HS-27A (cell line): ENCODE results near the gene OR6M1.

Experiments used
- DNase-seq: peaks from one replicate; pipeline ENCODE4 v3.0.0-alpha.2; 2012; ENCODE audit warnings: low read depth, missing footprints

The OR6M1 gene, protein sequence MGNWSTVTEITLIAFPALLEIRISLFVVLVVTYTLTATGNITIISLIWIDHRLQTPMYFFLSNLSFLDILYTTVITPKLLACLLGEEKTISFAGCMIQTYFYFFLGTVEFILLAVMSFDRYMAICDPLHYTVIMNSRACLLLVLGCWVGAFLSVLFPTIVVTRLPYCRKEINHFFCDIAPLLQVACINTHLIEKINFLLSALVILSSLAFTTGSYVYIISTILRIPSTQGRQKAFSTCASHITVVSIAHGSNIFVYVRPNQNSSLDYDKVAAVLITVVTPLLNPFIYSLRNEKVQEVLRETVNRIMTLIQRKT

DNA sequence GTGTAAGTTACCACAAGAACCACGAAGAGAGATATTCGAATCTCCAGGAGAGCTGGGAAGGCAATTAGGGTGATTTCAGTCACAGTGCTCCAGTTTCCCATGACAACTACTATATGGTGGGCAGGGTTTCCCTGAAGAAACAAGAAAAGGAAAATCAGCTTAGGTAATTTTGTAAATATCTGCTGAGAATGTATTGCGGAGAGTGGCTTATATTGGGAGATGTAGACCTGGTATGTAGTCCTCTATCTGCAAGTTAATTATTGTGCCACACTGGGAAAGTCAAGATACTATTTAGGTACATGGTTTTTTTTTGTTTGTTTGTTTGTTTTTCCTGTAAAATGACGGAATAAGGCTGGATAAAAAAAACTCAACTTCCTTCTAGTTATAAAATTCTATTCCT lies at the start of gene OR6M1:
Gene OR6M1 (minus strand): TSS at position 101 of the 400 bp plus-strand sequence. CDS start 0 bp downstream, at position 101.
- DNase-seq = no peak

DNA sequence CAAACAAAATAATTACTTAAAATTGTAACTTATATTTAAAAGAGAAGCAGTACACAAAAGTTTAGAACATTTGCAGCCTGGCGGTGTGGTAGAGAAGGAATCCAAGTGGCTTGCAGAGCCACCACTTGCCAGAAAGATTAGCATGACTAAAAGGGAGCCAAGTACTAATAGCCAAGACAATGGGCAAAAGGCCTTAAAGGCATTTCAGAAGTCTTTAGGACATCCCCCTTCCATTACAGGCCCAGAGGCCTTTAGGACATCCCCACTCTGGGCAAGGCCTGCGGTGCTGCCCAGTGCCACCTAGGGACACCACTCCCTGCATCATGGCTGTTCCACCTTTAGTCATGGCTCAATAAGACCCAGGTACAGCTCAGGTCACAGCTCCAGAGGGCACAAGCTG lies 46.9 kb upstream of the OR6M1 start:
- DNase-seq = no peak

DNA sequence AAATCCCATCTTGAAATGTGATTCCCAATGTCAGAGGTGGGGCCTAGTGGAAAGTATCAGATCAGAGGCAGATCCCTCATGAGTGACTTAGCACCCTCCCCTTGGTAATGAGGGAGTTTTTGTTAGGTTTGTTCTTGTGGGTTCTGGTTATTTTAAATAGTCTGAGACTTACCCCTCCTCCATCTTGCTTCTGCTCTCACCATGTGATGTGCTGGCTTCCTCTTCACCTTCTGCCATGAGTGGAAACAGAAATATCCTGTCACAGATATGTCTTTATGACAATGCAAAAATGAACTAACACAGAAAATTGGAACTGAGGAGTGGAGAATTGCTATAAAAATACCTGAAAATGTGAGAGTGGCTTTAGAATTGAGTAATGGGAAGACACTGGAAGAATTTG lies 46.2 kb upstream of the OR6M1 start:
- no peak for DNase-seq

DNA sequence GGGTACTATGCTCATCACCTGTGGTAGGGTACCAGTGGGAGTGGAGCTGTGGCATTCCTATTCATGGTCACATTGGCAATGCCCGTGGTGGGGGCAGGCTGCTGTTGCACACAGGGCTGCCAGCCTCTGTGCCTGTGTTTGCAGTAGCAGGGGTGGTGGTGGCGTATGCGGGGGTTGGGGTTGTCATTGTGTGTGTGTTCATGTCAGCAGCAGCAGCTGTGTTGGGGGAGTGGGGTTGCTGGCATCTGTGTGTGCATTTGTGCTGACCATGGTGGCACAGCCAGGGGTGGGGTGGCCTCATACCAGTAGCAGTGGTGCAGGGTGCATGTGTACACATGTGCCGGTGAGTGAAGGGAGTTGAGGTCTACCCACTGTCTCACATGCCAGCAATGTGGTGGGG lies 45.0 kb upstream of the OR6M1 start:
- DNase-seq = no peak

DNA sequence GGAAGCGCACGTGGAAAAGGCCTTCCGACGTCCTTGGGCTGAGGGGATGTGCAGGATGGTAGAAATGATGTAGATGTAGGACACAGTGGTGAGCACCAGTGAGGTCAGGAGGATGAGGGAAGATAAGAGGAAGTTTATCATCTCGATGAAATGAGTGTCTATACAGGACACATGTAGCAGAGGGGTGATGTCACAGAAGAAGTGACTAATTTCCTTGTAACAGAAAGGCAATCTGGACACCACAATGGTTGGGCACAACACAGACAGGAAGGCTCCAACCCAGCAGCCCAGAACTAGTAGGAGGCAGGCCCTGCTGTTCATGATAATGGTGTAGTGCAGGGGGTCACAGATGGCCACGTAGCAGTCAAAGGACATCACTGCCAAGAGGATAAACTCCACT lies 35.0 kb upstream of the OR6M1 start:
- DNase-seq = no peak

DNA sequence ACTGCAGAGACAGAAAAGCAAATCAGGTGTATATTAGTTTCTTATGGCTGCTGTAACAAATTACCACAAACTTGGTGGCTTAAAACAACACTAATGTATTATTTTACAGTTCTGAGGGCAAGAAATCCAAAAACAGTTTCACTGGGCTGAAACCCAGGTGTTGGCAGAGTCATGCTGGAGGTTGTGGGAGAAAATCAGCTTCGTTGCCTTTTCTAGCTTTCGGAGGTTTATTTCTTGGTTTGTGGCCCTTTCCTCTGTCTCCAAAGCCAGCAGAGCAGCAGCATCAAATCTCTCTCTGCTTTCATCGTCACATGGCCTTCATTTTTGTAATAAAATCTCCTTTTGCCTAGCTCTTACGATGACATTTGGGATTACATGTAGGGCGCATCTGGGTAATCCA lies 33.0 kb upstream of the OR6M1 start:
- DNase-seq = no peak

DNA sequence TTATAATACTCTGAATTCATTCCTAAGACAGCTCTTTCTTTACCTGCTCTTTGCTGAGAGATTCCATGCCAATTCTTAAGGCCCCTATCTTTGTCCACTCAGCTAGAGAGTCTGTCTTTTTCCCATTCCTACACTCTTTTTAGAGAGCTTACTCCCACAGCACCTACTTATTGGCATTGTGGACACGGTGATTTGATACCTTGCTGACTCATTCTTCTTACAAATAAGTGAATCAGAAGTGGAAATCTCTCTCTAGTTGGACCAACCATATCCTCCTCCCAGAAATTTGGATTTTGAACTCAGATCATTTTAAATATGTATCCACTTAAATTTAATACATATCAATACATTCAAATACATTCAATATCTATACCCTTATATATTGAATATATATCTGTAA lies 32.5 kb upstream of the OR6M1 start:
- no peak for DNase-seq

DNA sequence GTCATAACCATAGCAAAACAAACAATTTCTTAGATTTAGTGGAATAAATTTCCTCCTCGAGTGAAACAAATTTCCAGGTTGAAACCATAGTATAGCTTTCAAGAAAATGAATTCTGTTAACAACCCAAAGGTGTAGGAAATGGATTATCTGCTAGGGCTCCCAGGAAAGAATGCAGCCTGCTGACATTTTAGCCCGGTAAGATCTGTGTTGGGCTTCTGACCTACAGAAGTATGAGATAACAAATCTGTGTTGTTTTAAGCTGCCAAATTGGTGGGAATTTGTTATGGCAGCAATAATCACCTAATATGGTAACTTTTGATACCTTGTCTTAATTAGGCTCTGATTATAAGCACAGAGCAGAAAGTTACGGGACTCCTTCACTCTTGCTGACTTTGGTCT lies 32.0 kb upstream of the OR6M1 start:
- no peak for DNase-seq

DNA sequence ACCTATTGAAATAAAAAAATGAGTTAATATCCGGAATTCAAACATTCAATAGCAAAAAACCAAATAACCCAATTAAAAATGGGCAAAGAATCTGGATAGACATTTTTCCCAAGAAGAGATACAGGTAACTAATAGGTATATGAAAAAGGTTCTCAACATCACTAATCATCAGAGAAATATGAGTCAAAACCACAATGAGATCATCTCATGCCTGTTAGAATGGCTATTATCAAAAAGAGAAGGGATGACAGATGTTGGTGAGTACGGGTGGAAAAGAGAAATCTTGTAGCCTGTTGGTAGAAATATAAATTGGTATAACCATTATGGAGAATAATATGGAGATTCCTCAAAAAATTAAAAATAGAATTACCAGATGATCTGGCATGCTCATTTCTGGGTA lies 26.9 kb upstream of the OR6M1 start:
- no peak for DNase-seq

DNA sequence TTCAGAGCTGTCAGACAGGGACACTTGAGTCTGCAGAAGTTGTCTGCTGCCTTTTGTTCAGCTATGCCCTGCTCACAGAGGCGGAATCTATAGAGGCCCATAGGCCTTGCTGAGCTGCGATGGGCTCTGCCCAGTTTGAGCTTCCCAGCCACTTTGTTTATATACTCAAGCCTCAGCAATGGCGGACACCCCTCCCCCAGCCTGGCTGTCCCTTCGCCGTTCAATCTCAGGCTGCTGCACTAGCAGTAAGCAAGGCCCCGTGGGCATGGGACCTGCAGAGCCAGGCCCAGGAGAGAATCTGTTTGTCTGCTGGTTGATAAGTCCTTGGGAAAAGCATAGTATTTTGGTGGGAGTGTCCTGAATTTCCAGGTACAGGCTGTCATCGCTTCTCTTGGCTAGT lies 23.6 kb upstream of the OR6M1 start:
- no peak for DNase-seq

DNA sequence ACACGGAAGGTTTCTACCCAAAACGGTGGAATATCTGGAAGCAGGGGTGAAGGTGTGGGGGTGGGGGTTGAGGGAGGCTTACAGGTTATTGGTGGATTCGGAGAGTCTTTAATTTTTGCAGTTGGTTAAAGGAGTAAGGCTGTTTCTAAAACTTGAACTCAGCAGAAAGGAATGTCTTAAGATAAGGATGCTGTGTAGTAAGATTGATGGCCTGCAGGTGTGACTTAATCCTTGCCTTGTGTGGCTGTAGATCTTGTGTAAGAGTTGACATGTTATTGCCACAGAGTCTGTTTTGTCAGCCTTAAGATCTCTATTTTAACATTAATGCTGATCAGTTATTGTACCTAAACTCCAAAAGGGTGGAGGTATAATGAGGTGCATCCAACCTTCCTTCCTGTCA lies 16.4 kb upstream of the OR6M1 start:
- DNase-seq = no peak

DNA sequence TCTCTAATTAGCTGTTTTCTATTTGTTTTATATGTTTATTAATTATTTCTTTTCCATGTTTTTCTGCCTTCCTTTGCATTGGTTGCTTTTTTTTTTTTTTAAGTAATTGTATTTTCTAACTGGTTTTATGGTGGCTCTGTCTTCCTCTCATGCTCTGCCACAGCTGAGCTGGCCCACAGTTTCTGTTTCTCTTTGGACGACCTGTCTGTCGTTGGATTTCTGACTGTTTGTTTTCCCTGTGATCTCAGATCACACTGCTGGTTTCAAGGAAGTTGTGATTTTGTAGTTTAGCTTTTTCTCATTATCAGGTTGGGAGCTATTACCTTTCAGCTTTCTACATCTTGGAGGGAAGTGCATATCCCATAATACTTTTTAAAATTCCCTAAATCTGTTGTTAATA lies 15.9 kb upstream of the OR6M1 start:
- DNase-seq = no peak

DNA sequence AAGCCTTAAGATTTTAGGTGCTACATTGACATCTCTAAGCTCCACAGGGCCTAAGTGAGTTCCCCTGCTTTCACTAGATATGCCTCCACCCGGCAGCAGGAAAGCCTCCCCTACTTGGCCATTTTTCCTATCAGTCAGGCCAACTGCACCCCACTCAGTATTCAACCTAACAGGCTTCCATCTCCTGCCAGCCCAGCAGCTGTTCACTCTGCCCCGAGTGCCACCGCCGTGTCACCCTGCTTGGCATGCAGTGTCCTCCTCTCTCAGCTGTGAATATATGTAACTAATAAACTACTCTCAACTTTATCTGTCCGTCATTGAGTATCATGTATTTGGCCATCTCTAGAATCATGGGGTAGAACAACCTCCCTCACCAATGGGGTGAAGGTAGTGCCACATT lies 9.0 kb upstream of the OR6M1 start:
- DNase-seq = no peak

DNA sequence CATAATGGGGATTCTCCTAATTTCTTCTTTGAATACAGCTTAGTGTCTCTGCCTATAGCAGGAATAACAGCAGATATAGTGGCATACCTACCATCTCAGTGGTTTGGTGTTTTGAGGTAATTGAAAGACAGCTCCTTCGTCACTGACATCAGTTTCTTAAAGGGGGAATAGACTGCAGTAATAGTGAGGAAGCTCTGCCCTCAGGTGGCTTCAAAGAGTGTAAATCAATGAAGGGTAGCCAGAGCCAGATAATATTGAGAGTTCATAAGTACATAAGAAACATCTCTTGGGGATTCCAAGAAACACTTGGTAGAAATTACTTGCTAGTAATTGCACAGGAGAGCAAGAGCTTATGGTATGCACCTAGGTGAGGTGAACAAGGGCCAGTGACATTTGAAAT lies 4.4 kb downstream of the OR6M1 start:
- no peak for DNase-seq

DNA sequence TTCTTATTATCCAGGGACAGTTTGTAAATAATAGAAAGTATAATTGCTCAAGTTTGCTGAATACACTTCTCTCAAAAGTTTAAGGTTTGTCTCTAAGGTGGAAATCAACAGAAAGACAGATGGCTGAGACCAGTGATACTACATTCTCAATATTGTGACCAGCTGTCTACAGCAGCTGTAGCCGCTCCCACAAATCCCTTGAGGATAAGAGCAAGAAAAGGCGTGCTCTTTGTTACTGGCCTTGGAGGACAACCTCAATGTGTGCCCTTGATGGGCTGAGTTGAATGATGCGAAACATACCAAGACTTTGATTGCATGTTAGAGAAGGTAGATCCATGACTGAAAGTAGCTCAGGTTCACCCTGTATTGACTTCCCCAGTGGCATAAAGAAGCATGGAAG lies 6.1 kb downstream of the OR6M1 start:
- DNase-seq = no peak

DNA sequence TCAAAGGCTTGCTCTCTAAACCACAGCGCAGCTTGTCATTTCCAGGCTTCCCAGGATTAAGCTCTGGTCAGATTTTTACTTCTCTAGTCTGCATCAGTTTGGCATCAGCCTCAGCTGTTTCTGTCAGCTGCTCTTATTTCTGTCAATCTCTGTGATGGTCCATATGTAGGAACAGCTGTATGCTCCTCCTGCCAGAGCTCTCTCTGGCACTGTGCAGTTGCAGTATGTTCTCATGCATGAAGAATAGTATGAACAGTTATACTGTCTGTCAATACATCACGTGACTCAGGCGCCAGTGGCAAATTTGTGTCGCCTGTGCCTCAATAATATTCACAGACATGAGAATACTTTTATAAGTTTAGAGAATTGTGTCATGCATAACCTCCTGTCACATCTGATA lies 6.7 kb downstream of the OR6M1 start:
- DNase-seq = no peak

DNA sequence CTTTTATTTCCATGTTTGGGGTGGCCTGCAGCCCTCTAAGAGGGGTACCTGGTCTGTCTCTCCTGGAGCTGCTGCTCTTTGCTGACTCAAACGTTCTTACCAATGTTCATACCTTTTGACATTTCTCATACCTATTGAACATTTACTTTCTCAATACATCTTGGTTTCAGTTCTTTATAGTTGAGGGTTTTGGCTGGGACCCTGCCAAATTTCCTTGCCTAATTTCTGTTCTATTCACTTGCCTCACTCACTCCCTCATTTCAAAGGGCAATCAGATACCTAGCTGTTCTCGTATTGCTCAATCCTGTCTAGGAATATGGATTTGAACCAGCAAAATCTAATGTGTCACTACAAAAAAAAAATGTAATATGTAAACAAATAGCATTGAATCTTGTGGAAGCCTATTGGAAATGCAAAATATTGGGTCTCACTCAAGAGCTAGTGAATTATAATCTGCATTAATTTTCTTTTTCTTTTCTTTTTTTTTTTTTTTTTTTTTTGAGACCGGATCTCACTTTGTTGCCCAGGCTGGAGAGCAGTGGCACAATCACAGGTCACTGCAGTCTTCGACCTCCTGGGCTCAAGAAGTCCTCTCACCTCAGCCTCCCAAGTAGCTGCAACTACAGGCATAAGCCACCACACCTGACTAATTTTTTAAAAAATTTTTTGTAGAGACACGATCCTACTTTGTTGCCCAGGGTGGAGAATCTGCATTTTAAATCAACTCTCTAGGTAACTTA lies 7.5 kb downstream of the OR6M1 start:
- DNase-seq = no peak

DNA sequence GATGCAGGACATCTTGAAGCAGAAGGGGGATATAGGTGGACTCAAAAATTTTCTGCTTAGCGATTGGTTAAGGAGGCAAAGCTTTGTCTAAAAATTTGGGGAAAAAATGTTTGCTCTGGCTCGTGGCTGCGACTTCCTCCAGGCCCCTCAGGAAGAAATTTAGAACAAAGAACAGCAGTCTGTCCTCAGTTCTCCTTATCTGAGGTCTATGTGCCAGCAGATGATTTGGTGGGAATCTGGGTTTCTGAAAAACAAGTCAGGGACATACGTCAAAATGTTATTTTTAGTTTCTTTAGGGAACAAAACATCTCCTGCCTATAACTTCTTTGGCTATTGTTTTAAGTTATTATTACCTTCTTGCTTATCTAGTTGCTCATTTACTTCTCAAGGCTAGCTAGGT lies 8.1 kb downstream of the OR6M1 start:
- DNase-seq = no peak

DNA sequence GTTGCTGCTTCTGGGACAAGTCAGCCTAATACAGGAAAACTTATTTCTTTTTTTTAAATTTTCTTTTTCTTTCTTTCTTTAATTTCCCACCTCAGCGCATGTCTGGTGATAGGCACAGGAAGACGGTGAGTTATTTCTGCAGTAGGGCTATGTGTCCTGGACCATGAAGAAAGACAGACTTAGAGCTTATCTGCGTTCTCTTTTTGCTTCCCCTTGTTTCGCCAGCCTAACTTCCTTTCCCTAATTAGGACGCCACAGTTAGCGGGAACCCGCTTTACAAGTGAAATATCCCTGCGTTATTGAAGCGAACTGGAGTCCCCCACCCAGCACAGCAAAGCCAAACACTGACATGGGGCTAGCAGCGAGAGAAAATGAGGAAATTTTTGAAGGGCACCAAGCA lies 8.6 kb downstream of the OR6M1 start:
- DNase-seq = no peak

DNA sequence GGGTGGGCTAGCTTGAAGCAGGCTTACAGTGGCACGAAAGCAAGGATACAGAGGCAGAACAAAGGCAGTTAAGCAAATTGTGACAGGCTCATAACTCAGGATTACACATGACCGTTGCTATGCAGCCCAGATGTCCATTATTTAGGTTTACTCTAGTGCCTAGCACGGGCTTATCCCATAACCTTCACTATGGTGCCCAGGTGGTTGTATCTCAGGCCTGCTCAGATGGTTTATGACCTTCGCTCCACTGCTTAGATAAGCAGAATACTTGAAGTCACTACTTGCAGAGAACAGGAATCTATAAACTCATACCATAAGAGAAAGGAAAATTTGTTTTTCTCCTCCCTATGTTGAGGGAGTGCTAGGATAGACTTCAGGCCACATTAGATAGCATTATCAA lies 9.0 kb downstream of the OR6M1 start:
- DNase-seq = no peak

DNA sequence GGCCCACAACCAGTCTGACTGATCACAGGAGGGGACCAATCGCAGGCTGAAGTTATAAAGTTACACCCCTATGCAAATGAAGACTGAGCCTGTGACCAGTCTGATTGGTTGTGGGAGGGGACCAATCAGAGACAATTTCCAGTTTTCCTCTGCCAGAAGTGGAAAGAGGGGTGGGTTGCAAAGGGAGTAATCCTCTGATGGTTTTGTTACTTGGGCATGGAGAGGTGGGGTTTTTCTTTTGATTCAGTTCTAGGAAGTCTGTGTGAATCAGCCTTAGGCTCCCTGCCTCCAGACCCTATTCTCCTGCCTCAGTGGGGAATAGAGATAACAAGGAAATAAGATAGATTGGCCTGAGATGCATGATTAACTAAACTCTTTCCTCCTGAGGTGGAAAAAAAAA lies 9.9 kb downstream of the OR6M1 start:
- no peak for DNase-seq

DNA sequence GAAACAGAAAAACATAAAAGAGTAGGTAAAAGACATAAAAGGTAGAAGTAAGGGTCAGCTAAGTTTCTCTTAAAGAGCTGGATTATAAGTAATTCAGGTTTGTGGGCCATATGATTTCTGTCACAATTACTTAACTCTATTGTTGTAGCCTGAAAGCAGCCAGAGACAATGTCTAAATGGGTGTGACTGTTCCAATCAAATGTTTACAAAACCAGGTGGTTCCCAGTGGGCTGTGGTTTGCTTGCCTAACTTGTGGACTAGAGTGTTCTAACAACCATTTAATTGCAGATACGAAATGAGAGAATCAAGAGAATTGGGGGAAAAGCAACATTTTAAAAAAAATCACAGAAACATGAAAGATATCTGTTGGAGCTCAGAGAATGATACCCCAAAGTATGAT lies 22.6 kb downstream of the OR6M1 start:
- no peak for DNase-seq

DNA sequence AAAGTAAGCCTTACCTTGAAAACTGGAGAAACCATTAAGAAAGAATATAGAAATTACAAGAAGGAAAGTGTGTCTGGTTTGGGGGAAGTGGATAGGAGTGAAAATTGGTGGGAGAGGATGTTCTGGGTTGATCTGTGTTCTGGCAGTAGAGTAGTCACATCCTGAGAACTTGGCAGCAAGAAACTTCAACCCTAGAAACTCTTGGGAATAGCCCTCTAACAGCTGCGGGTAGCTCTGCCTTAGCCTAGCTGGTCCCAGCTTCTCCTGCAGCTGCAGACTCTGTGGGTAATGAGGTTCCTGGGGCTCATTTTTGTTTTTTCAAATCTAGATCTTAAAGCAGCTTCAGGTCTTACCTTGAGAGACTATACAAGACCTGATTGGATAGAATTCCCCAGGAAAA lies 27.6 kb downstream of the OR6M1 start:
- DNase-seq = no peak
